LNCAP (cell line): ENCODE data around the gene TGFB1.

Experiments used
- CTCF ChIP-seq: fragments of 450-650 bp; IDR thresholded peaks from 2 replicates; pipeline ENCODE4 v1.5.1; 2017; ENCODE audit warnings: mild to moderate bottlenecking

TGFB1 gene

GRCh38 chr19:41366089-41366488 lies 12.4 kb upstream of the TGFB1 start:
- no peak for TF ChIP-seq CTCF

GRCh38 chr19:41364524-41365391 lies 11.0 kb upstream of the TGFB1 start:
- TF ChIP-seq CTCF: no peak

- no peak for TF ChIP-seq CTCF
Observed at GRCh38 chr19:41363753-41364523, 10.2 kb upstream of the TGFB1 start, which contains the start of gene B9D2. Gene B9D2, minus strand, starts transcription at chr19:41364149. Its CDS starts 630 bp downstream, at chr19:41363519.

- TF ChIP-seq CTCF: no peak
Observed at GRCh38 chr19:41363371-41363752, 9.6 kb upstream of the TGFB1 start.

GRCh38 chr19:41362143-41362847 lies 8.6 kb upstream of the TGFB1 start:
- no peak for TF ChIP-seq CTCF

GRCh38 chr19:41359741-41360140 lies 6.0 kb upstream of the TGFB1 start:
- no peak for TF ChIP-seq CTCF

- TF ChIP-seq CTCF: no peak
Observed at GRCh38 chr19:41357746-41358145, 4.0 kb upstream of the TGFB1 start.
